Measurements from ENCODE around the gene SIM1.

GRCh38 chr6:100378576-100378975 is 86.1 kb downstream of the SIM1 start:
- TF ChIP-seq EZH2phosphoT487 (IDR thresholded peaks at IDR 0.05) = no peak
- TF ChIP-seq CTCF (IDR thresholded peaks at IDR 0.05) = no peak
- TF ChIP-seq EZH2 (IDR thresholded peaks at IDR 0.05) = no peak

Measured in neural progenitor cell (in vitro differentiated cells).